Cortex of kidney (tissue), 1 donor: ENCODE measurements around the gene COL24A1.
"Not testable (repeated sequence)": the region's sequence is repeated elsewhere in the genome, so short reads cannot be mapped to it uniquely, and the experiment has no call there.

Experiments used
- DNase-seq: peaks from one replicate; lab custom pipeline; 2025; lab: John Stamatoyannopoulos, UW

Gene COL24A1

DNA sequence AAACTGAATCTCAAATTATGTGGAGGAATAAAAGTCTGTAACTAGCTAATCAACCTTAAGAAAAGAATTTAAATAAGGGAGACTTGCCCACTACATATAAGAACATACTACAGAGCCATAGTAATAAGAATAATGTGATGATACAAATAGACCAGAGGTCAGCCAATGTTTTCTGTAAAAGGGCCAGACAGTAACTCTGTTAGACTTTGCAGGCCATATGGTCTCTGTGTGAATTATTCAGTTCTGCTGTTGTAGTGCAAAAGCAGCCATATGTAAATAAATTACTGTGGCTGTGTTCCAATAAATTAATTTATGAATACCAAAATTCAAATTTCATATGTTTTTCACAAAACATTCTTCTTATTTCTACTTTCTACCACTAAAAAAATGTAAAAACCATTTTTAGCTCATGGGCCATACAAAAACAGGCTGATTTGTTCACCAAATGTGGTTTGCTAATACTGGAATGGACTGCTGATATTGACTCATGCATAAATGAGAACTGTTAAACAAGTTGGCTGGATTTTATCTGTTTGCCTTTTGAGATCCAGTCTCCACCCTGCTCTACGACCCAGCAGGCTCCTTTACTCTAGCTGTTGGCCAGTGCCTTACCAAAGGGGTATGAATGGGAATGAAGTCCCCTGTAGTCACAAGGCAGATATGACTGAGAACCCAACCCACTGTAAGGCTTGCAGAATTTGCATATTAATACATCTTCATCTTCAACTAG is 350.2 kb downstream of the COL24A1 start:
- no peak for DNase-seq

DNA sequence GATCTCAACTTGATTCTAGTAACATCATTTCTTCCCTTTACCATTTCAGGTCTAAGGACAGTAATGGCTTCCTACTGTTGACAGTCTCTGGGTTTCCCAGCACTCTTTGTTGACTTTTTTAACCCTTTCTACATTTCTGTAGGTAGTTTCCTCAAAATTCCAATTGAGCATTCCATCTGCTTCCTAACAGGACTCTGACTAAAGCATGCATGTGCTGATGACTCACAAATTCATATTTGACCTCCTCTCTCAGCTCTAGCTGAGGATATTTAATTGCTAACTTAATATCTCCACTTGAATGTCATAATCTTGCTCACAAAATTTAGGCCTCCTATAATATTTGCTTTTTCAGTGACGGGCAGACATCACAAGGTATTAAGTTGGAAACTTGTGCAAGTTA is 355.1 kb downstream of the COL24A1 start:
- DNase-seq = no peak

DNA sequence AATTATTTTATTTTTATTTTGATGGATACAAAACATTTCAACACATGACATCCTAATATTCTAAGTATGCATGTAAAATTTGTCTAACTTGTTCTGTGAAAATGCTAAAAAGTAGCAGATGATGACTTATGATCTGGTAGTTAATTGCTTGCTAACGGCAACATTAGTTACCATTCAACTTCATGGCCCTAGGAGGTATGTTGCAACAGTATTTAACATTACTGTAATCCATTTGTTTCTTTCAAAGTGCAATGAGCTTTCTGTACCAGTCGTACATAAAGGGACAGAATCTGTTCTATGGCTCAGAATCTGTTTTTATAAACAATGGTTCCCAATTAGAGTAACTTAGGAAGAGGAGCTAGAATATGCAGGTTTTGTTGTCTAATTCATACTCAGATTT is 356.8 kb downstream of the COL24A1 start:
- DNase-seq = no peak

DNA sequence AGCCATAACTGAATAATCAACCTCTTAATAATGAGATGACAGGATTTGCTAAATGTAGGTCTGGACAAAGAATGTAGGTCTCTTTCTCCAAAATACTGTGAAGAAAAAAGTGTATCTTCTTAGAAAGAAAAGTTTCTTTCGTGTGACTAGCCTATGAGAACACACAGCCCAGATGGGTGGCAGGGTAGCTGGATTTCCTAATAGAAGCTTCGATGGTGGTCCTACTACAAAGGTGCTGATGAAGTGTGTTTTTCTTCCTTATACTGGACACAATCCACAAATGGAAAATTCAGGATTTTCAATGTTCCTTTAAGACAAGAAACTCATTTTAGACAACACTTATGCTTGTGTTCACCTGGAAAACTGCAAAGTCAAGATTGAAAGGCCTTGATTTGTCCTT is 358.2 kb downstream of the COL24A1 start:
- DNase-seq = no peak

DNA sequence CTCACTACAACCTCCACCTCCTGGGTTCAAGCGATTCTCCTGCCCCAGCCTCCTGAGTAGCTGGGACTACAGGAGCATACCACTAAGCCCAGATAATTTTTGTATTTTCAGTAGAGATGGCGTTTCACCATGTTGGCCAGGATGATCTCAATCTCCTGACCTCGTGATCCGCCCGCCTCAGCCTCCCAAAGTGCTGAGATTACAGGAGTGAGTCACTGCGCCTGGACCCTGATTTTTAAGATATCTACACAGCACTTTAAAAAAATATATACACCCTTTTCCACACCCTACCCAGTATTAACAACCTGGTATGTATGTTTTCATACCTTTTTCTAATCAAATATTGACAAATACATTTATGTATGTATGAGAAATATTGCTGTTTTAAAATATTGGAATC is 379.6 kb downstream of the COL24A1 start:
- DNase-seq = not testable (repeated sequence)

GRCh38 chr1:85762804-85763203 is 393.8 kb downstream of the COL24A1 start:
- DNase-seq = no peak

- DNase-seq = no peak
Observed at GRCh38 chr1:85756864-85757263, 399.7 kb downstream of the COL24A1 start.

DNA sequence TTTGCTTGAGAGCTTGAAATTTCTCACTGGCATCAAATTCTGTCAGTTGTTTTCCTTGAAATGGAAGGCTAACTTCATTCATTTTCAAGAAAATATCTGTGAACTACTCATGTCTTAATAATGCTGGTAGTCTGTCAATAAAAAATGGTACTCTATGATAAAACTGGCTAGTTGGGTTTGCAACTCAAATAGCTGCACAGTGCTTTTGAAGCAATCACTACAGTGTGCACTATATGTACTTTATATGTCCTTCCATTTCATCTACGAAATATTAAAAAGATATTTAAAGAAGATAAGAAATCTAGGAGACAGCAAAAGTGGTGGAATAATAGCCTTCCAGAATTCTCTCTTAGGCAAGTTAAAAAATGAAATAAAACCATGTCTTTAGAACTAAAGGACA is 408.5 kb downstream of the COL24A1 start:
- no peak for DNase-seq

- no peak for DNase-seq
Observed at GRCh38 chr1:85746777-85747176, 409.8 kb downstream of the COL24A1 start.

- DNase-seq = no peak
Observed at GRCh38 chr1:85743814-85744213, 412.8 kb downstream of the COL24A1 start.

DNA sequence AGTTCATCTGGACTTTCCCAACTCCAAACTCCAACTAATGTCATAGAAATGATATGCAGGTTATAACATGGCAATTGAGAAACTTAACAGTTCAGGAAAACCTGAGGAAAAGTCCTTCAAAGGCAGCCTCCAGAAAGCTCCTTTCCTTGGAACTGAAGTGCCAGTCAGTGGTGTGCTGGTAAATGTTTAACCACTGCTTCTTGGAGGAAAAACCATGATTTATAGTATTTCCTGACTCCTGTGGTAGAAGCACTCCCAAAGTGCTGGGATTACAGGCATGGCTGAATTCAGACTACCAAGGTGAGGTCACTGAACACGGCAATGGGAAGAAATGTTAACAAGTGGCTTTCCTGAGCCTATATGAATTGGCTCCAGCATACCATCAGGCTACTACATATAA is 421.6 kb downstream of the COL24A1 start:
- no peak for DNase-seq

GRCh38 chr1:85718678-85719340 is 437.8 kb downstream of the COL24A1 start:
- DNase-seq = no peak

GRCh38 chr1:85714418-85715114 is 442.0 kb downstream of the COL24A1 start:
- DNase-seq = not testable (repeated sequence)

DNA sequence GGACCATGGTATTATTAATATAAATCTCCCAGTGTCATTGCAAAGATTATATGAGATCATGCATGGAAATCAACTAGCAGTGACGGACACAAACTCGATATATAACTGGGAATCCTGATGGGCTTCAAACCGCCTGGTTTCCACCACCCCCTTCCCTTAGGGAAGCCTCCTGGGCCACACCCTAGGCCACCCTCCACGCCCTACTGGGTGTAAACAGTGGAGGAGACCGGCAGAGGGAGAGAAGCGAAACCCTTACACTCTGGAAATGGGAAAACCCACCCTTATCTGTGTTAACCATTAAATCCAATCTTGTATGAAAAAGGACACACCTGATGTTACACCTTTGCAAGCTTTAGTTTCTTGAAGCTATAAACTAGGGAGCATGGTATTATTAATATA is 447.7 kb downstream of the COL24A1 start:
- no peak for DNase-seq

DNA sequence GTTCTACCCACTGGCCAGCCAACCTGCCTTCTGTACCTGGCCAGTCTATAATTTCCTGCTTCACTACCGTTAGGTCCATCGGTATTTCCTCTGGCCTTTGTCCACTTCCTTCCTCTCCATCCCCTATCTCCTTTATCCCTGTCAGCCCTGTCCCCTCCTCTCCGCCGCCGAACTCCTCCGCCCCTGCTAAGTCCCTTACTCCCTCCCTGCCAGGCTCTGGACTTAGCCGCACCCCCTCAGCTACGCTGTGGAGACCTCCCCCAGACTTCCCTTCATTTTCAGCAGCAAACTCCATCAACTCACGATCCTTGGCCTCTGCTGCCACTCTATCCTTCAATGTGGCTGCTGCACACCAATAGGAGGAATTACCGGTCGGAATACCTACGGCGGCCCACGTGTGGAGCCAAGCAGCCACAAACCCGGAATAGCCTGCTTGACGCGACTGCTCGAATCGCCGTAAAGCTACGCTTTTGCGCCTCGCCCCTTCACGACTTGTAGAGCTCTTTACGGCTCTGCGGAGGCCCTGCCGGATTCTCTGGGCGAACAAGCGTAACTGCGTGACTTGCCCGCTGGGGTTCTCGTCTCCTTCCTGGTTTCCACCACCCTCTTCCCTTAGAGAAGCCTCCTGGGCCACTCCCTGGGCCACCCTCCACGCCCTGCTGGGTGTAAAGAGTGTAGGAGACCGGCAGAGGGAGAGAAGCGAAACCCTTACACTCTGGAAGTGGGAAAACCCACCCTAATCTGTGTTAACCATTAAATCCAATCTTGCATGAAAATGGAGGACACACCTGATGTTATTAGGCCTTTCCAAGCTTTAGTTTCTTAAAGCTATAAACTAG is 448.4 kb downstream of the COL24A1 start, which contains the start of gene ZNHIT6:
Gene ZNHIT6 (minus strand): TSS at position 444 of the 839 bp plus-strand sequence. CDS start 149 bp downstream, at position 295.
- DNase-seq = peak; percentile 49

- no peak for DNase-seq
Observed at GRCh38 chr1:85707267-85707989, 449.1 kb downstream of the COL24A1 start.

- no peak for DNase-seq
Observed at GRCh38 chr1:85705940-85706339, 450.6 kb downstream of the COL24A1 start.

DNA sequence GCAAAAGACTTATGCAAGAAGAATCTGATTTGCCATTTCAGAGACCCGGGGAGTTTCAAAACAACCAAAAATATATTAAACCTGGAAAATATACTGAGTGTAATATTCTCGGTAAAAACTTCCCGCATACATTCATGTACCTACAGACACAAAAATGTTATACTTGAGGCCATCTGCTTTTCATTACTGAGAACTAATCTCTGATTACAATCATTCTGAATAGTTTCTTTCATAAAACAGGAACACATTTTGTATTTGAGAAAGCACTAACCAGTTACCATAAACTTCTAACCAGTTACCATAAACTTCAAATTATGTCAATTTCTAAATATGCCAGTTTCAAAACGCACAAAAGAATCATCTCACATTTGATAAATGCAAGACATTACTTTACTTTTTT is 456.1 kb downstream of the COL24A1 start:
- no peak for DNase-seq

DNA sequence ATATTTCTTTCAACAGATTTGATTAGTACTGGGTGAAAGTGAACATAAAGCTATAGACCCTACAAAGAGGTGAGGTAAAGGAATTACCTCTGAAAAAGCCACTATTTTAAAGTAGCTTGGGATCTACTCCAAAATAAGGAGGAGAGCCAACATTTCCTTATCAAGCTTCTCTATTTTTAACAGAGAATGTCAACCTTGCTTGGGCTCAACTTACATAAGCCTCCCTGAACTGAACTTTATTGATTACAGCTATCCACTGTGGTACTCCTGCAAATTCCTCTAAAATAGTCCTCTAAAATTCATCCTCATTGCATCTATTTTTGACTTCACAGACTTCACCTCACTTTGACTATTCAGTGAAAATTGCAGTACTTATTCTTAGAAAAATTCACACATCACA is 458.7 kb downstream of the COL24A1 start:
- no peak for DNase-seq

DNA sequence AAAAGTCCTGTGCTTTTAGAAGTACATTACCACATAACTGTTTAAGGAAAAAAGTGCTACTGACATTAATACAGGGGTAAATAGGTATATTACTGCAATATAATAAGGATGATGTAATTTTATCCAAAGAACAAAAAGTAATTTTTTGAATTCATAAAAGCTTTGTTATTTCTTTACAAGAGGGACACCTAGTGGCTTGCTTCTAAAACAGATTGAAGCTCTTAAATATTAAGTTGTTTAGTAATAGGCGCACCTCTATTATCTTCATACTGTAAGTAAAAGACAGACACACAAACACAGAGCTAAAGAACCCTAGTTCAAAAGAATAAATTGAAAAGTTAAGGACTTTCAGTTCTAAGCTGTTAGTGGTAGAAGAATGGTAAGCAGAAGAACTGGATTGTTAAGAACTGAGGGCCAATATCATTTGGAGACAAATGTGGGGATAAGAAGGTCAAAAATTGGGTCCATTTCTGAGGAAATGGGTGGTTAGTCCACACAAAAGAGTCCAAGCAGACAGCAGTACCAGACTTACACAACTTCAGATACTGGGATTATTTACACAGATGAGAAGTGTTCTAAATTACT is 463.8 kb downstream of the COL24A1 start:
- DNase-seq = no peak
